Measurements from ENCODE around the gene FIP1L1.

Gene FIP1L1

DNA sequence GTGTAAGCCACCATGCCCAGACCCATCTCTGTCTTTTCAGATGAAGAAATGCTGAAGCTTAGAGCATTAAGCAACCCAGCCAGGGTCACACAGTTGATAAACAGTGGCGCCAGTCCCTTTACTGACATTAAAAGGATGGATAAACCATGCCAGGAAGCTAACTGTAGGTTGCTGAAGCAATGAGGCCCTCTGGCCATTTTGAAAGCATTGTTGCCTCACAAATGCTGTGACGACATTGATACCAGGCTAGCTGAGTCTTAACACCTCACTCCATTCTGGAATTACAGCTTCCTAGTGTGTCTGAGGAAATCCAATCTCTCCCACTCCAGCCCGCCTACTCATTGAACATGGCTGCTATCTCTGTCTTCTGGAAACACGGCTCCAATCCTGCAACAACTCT lies 124.1 kb downstream of the FIP1L1 start:
- no peak for DNase-seq (ENCODE audit: low spot score)

DNA sequence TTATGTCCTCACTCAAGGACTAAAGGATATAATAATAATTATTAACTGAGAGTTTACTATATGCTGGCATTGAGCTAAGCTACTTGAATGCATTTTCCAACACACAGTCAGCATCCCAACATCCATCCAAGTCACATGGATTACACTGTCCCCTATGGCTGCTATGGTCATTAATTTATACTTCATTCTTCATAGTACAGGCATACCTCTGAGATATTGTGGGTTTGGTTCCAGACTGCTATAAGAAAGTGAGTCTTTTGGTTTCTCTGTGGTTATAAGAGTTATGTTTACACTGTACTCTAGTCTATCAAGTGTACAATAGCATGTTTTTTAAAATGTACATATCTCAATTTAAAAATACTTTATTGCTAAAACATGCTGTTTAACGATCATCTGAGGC lies 124.7 kb downstream of the FIP1L1 start:
- DNase-seq (ENCODE audit: low spot score), result no peak

DNA sequence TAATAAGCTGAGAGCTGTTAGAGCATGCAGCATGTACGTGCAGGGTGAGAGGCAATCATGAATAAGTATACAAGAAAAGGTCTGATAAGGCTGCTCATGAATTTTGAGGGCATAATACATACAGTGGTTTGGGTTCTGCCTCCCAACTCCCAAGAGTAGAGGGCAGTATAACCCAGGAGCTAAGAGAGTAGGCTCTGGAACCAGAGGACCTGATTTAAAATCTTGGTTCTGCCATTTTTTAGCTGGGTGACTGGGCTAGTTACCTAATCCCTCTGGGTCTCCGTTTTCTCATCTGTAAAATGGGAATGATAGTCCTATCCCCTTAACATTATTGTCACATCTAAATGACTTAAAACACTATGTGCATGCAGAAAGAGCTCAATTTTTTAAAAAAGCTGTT lies 128.5 kb downstream of the FIP1L1 start:
- no peak for DNase-seq (ENCODE audit: low spot score)

DNA sequence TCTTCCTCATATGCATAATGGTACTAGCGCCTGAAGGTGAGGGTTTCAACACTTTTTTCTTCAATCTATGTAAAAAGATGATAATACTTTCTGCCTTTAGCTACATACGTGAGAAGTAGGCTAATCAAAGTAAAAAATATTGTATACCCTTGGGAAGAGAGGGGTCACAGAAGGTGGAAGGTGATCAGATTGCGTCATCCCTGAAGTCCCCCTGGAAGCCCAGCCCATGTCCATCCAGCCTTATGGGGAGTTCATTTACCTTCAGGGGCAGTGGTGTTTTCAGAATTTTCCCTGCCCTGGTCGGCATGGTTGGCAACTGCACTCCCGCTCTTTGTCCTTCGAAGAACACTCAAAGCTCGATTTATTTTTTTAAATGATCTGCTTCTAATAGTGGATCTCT lies 129.6 kb downstream of the FIP1L1 start:
- DNase-seq (ENCODE audit: low spot score), result no peak

DNA sequence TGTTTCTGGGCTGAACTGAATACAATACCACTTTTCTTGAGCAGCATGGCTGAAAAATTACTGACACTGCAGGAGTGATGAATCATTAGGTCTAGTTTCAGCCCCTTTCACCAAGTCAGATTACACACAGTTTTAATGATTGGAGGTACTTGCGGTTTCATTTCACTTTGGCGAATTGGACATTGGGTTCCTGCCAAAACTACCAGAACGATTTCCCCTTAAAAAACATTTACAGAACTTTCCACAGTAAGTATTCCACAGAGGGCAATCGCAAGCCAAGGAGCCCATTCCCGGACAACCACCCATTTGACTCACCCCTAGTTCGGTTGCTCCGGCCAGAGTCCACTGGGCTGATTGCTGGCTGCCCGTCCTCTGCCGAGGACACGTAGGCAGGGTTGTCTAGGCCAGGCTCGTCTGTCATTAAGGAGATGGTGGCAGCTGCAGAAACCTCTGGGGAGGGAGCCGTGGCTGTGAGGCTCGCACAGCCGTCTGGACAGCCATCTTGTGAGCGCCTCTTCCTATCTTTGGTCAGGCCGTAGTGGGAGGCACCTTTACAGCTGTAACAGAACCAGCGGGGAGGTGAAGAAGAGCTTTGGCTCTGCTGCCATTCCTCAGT lies 130.3 kb downstream of the FIP1L1 start:
- DNase-seq (ENCODE audit: low spot score), result peak; percentile 61

DNA sequence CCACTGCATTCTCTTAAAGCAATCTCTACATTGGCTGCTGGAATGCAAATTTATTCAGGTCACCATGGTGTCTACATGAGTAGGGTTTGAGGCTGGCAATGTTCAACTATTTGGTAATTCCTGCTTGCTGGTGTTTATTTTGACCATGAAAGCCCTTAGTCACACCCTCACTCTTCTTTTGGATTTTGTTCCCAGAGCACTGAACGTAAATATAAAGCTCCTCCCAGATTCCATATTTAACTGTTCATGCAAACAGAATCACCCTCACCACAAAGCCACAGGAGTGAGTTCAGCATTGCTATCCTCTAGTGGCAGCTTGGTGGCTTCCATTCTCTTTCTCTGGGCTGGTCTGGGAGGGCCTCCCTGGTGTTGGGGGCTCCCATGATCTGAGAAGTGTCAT lies 131.0 kb downstream of the FIP1L1 start:
- DNase-seq (ENCODE audit: low spot score), result peak; percentile 17

DNA sequence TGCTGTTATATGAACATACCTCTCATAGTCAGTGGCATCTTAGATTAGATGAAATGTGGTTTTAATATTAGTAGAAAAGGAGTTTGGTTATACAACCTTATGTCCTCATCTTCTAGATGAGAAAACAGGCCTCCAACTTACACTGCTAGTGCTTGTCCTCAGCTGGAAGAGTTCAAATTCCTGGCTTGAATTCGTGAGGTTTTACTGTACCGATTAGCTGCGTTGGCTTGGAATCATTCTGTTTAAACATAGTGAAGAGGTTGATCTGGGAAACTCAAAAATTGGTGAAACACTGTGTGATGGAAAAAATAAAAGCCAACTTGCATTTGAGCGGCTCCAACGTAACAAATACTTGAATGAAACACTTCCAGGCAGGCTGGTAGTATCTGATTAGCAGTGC lies 132.9 kb downstream of the FIP1L1 start:
- DNase-seq (ENCODE audit: low spot score), result no peak
